Endothelial cell of umbilical vein (primary cell): Measurements from ENCODE around the gene DENND1A. TPM values are rescaled to one million over a fixed set of nuclear protein-coding genes. Genes with fewer than 3 reads are reported as not detected.

Source experiments
- BruUV-seq: library from RNA; stranded (reverse); fragments of 400-500 nt; replicated peaks from 2 replicates; lab custom pipeline; 2021; lab: Mats Ljungman, UMichigan
- CTCF ChIA-PET: fragments of 300-600, 350-600 bp; sonication (Branson Sonifier 250); formaldehyde crosslinking; loops from one replicate; lab custom pipeline; 2021; ENCODE audit warnings: antibody characterized with exemption, inconsistent platforms; lab: Charles Lee
- POLR2A ChIA-PET: fragments of 300-600, 350-600 bp; sonication (Branson Sonifier 250); formaldehyde crosslinking; loops from one replicate; lab custom pipeline; 2021; ENCODE audit warnings: antibody characterized with exemption, inconsistent platforms; lab: Charles Lee
- DNase-seq: peaks from one replicate; pipeline ENCODE4 v3.0.0-alpha.2; 2011; ENCODE audit warnings: low read depth, low spot score
- FAIRE-seq: peaks from 2 replicates; lab custom pipeline; 2011; peaks lifted over from hg19 to GRCh38; lab: Jason Lieb, UNC
- H2AFZ ChIP-seq: 2 replicates; pipeline ENCODE4 v1.6.0; 2012; ENCODE audit warnings: low read depth, low read length, control low read depth, inconsistent platforms
- H3K27ac ChIP-seq: 2 replicates; pipeline ENCODE4 v1.5.1; 2011; ENCODE audit warnings: low read depth, mild to moderate bottlenecking, control low read depth, low read length, moderate library complexity; ENCODE audit not compliant: insufficient read depth
- H3K27me3 ChIP-seq, 2 experiments: 2 replicates each; pipeline versions ENCODE4 v1.6.0 to v1.6.1; 2011; ENCODE audit warnings: low read length in 2 of 2, mixed read lengths in 1 of 2; ENCODE audit not compliant: control insufficient read depth in 2 of 2, insufficient read depth in 2 of 2
- H3K36me3 ChIP-seq, 2 experiments: 2 replicates in 1 of 2; 3 replicates in 1 of 2; pipeline ENCODE4 v1.5.1; 2011; ENCODE audit warnings: low read length in 2 of 2, mild to moderate bottlenecking in 1 of 2, moderate library complexity in 1 of 2; ENCODE audit not compliant: control insufficient read depth in 2 of 2, insufficient read depth in 2 of 2; ENCODE audit errors: extremely low read depth in 1 of 2
- H3K4me1 ChIP-seq: 3 replicates; pipeline ENCODE4 v1.5.1; 2011; ENCODE audit warnings: mild to moderate bottlenecking, low read length; ENCODE audit not compliant: control insufficient read depth, insufficient read depth; ENCODE audit errors: extremely low read depth
- H3K4me2 ChIP-seq: 2 replicates; pipeline ENCODE4 v1.6.1; 2011; ENCODE audit warnings: low read length, control low read depth, mixed read lengths; ENCODE audit not compliant: insufficient read depth
- H3K4me3 ChIP-seq, 3 experiments: fragments of 200-600 bp in 1 of 3; sonication (generic), shearing (Covaris generic) in 1 of 3; replicated peaks in 1 of 3; 2 replicates each; pipeline ENCODE4 v1.5.1; 2011 to 2016; ENCODE audit warnings: control low read depth in 3 of 3, low read length in 3 of 3, mild to moderate bottlenecking in 2 of 3, inconsistent platforms in 1 of 3, low read depth in 1 of 3, moderate library complexity in 1 of 3; ENCODE audit not compliant: insufficient read depth in 1 of 3
- H3K79me2 ChIP-seq: 2 replicates; pipeline ENCODE4 v1.6.0; 2012; ENCODE audit warnings: low read length, inconsistent platforms; ENCODE audit not compliant: control insufficient read depth, insufficient read depth
- H3K9ac ChIP-seq: replicated peaks from 2 replicates; pipeline ENCODE3; 2011; ENCODE audit warnings: low read length, control low read depth; ENCODE audit not compliant: insufficient read depth; ENCODE audit errors: extremely low read depth
- H3K9me1 ChIP-seq: replicated peaks from 3 replicates; pipeline ENCODE4 v1.6.0; 2011; ENCODE audit warnings: mild to moderate bottlenecking, low read length; ENCODE audit not compliant: control insufficient read depth, insufficient read depth; ENCODE audit errors: extremely low read depth
- H3K9me3 ChIP-seq: replicated peaks from 2 replicates; pipeline ENCODE4 v1.5.1; 2012; ENCODE audit warnings: low read length, inconsistent platforms; ENCODE audit not compliant: control insufficient read depth, insufficient read depth
- H4K20me1 ChIP-seq: replicated peaks from 2 replicates; pipeline ENCODE3; 2011; ENCODE audit warnings: mild to moderate bottlenecking, low read length; ENCODE audit not compliant: control insufficient read depth, insufficient read depth; ENCODE audit errors: extremely low read depth
- EZH2 ChIP-seq: IDR thresholded peaks from 2 replicates; pipeline ENCODE4 v1.6.1; 2012; ENCODE audit warnings: borderline replicate concordance, low read depth, mild to moderate bottlenecking, moderate library complexity, low read length, inconsistent platforms; ENCODE audit not compliant: severe bottlenecking
- FOS ChIP-seq: IDR thresholded peaks from 2 replicates; pipeline ENCODE4 v1.6.1; 2011; ENCODE audit warnings: mild to moderate bottlenecking, low read length, moderate library complexity, borderline replicate concordance; ENCODE audit not compliant: insufficient read depth
- GATA2 ChIP-seq: IDR thresholded peaks from 2 replicates; pipeline ENCODE4 v1.7.0; 2011; ENCODE audit warnings: low read depth, mild to moderate bottlenecking, moderate library complexity, mixed read lengths, low read length; ENCODE audit not compliant: insufficient read length, insufficient read depth
- JUN ChIP-seq: IDR thresholded peaks from 2 replicates; pipeline ENCODE4 v1.6.1; 2011; ENCODE audit warnings: borderline replicate concordance, low read depth; ENCODE audit not compliant: insufficient read length, insufficient read depth
- MYC ChIP-seq: IDR thresholded peaks from one replicate; pipeline ENCODE4 v1.6.1; 2011; ENCODE audit warnings: mild to moderate bottlenecking, low read depth, low read length
- POLR2A ChIP-seq: IDR thresholded peaks from 2 replicates; pipeline ENCODE4 v1.6.1; 2012; ENCODE audit warnings: low read depth, mild to moderate bottlenecking, control low read depth, low read length
- POLR2AphosphoS5 ChIP-seq: IDR thresholded peaks from 2 replicates; pipeline ENCODE4 v1.6.1; 2012; ENCODE audit warnings: low read depth, mild to moderate bottlenecking, control low read depth, low read length, moderate library complexity; ENCODE audit not compliant: insufficient read depth
- dilution Hi-C: fragments of 300-500 bp; cut with MboI; formaldehyde crosslinking; loops from one replicate; pipeline ENCODE4 v1.15.0; 2019; ENCODE audit warnings: low sequenced_read_pairs; ENCODE audit not compliant: extremely low pct_ligation_motif_present
- intact Hi-C: fragments of 100-400 bp; cut with micrococcal nuclease; formaldehyde crosslinking; loops from one replicate; pipeline ENCODE4 v1.10.0; 2022
- polyA plus RNA-seq, 4 experiments: library from polyadenylated mRNA; depleted of rRNA in 3 of 4; stranded (reverse) in 3 of 4; unstranded in 1 of 4; fragments of >200 nt; gene quantifications; 2 replicates each; pipeline versions ENCODE4 v1.2.1 to v1.2.3, GENCODE V29; 2011 to 2012; ENCODE audit warnings: missing spikeins in 1 of 4
- total RNA-seq: library from RNA; stranded (reverse); gene quantifications from 2 replicates; pipeline ENCODE4 v1.2.3, GENCODE V29; 2021
- TF ChIP-seq, protein P1 (sequence below), 2 donors: IDR thresholded peaks; 1 replicate in 1 of 2; 2 replicates in 1 of 2; pipeline ENCODE4 v1.5.1; 2011; ENCODE audit warnings: low read length in 2 of 2, mild to moderate bottlenecking in 2 of 2, moderate library complexity in 2 of 2, control low read depth in 1 of 2, inconsistent platforms in 1 of 2, low read depth in 1 of 2; ENCODE audit not compliant: insufficient read depth in 1 of 2; ENCODE audit errors: extremely low read depth in 1 of 2
- TF ChIP-seq, protein P2 (sequence below): IDR thresholded peaks from 2 replicates; pipeline ENCODE4 v1.6.1; 2011; ENCODE audit not compliant: insufficient read depth, insufficient read length

Gene DENND1A
- total and polyA plus RNA-seq, 2 donors (not counting 3 experiments of a cell fraction or from before 2014, with no cell fraction given) = 18.5 to 24.5 TPM

DNA sequence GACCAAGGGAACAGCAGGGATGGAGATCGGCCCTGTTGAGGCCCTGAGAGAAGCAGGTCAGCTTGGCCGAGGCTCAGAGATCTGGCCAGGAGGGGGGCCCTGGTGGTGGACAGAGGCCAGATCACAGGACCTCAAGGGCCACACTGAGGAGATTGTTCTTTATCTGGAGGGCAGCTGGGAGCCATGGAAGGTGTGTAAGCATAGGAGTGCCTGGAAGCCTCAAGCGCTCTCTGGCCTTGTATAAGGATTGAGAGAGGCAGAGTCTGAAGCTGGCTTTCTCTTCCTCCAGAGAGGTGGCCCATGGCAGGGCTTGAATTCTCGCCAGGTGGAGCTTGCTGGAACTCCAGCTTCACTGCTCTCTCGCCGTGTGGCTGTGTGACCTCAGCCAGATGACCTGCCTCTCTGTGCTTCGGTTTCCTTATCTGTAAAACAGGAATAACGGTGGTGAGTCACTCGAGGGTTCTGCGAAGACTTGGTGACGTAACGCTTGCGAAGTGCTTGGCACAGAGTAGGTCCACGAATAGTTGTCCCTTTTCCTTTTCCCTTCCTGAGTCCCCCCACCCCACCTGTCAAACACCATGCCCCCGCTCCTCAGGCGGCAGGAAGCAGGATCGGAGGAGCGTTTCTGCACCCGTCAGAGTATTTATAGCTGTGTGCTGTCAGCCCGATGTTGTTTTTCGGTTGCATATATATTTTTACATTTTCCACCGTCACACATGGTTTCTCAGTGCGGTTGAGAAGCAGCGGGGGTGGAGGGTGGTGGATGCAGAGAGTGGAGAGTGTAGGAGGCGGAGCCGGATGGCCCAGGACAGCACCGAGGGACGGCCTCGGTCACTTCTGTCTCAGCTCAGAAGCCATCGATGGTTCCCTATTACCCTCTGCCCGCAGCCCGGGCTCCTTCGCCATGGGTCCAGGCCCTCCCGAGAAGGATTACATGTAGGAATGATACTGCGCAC lies 590.9 kb downstream of the DENND1A start:
- dilution Hi-C loops (no loop called here), intact Hi-C loops (loop anchor here (1.0 kb wide), 1 partner anchor 71 kb away; the partner anchor contains the start of gene STRBP)
- Histone ChIP-seq H3K36me3 (no peaks in the 10 kb centered on the region), H3K27me3 (no peaks in the 10 kb centered on the region), H3K27ac (no peak overlapping the region), H3K4me1 (no peaks in the 10 kb centered on the region), H3K79me2 (no peaks in the 10 kb centered on the region), H3K9me3 (no peaks in the 10 kb centered on the region), H2AFZ (no peak overlapping the region), H3K4me2 (no peak overlapping the region), H3K9ac (no peak overlapping the region), H4K20me1 (no peaks in the 10 kb centered on the region), H3K9me1 (no peaks in the 10 kb centered on the region), H3K4me3 (no peak overlapping the region)
- ChIA-PET POLR2A (interaction anchor here (0.6 kb wide), 1 partner anchor 9 kb away, joined by 3 read pairs; no protein-coding TSS in a partner anchor), CTCF (interaction anchor here (0.6 to 3.6 kb wide), 6 partner anchors 9 to 114 kb away, joined by 3 to 13 read pairs (median 4); no protein-coding TSS in a partner anchor)
- TF ChIP-seq POLR2AphosphoS5 = no peak
- DNase-seq = peak; percentile 20
- no TSS peak for BruUV-seq
- no peak for FAIRE-seq

DNA sequence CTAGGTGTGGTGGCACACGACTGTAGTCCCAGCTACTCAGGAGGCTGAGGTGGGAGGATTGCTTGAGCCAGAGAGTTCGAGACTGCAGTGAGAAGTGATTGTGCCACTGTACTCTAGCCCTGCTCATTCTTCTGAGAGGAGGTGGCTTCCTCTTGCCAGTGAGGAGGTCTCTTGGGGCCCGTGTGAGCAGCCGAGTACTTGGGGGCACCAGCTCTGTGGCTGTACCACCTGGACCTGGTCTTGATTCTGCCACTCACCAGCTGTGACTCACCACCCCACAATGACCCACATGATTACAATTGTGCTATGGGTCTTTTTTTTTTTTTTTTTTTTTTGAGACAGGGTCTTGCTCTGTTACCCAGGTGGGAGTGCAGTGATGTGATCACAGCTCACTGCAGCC lies 592.0 kb downstream of the DENND1A start:
- Histone ChIP-seq H3K9me1 (no peaks in the 10 kb centered on the region), H3K4me2 (no peak overlapping the region), H3K4me3 (no peak overlapping the region), H3K79me2 (no peaks in the 10 kb centered on the region), H3K27me3 (no peaks in the 10 kb centered on the region), H3K36me3 (no peaks in the 10 kb centered on the region), H3K9ac (no peak overlapping the region), H3K27ac (no peak overlapping the region), H2AFZ (no peak overlapping the region), H3K9me3 (no peaks in the 10 kb centered on the region), H3K4me1 (no peaks in the 10 kb centered on the region), H4K20me1 (no peaks in the 10 kb centered on the region)
- intact Hi-C loops (no loop called here), dilution Hi-C loops (no loop called here)
- ChIA-PET POLR2A (no interaction called here), CTCF (no interaction called here)
- no TSS peak for BruUV-seq
- TF ChIP-seq GATA2 (no peak), EZH2 (no peak), MYC (no peak), FOS (no peak), POLR2A (no peak), POLR2AphosphoS5 (no peak), JUN (no peak)
- TF ChIP-seq, protein P1, sequence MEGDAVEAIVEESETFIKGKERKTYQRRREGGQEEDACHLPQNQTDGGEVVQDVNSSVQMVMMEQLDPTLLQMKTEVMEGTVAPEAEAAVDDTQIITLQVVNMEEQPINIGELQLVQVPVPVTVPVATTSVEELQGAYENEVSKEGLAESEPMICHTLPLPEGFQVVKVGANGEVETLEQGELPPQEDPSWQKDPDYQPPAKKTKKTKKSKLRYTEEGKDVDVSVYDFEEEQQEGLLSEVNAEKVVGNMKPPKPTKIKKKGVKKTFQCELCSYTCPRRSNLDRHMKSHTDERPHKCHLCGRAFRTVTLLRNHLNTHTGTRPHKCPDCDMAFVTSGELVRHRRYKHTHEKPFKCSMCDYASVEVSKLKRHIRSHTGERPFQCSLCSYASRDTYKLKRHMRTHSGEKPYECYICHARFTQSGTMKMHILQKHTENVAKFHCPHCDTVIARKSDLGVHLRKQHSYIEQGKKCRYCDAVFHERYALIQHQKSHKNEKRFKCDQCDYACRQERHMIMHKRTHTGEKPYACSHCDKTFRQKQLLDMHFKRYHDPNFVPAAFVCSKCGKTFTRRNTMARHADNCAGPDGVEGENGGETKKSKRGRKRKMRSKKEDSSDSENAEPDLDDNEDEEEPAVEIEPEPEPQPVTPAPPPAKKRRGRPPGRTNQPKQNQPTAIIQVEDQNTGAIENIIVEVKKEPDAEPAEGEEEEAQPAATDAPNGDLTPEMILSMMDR (IDR thresholded peaks at IDR 0.05; ENCODE audit: extremely low read depth in 1 of 2, insufficient read depth in 1 of 2, low read depth in 1 of 2, low read length in 2 of 2) = no peak
- TF ChIP-seq, protein P2, sequence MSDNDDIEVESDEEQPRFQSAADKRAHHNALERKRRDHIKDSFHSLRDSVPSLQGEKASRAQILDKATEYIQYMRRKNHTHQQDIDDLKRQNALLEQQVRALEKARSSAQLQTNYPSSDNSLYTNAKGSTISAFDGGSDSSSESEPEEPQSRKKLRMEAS = no peak
- no peak for FAIRE-seq
- DNase-seq = no peak
